Liver (tissue), 3 donors: ENCODE results near the gene FLYWCH2.

Experiments used
- CTCF ChIP-seq: fragments of 150-350 bp; IDR thresholded peaks from 2 replicates; pipeline ENCODE4 v1.5.1; 2017; ENCODE audit warnings: improper control_type of control experiment, low read depth, low read length; ENCODE audit not compliant: missing input control
- FOXA1 ChIP-seq: IDR thresholded peaks from 2 replicates; pipeline ENCODE4 v1.6.1; 2016; ENCODE audit warnings: antibody characterized with exemption
- GABPA ChIP-seq, 2 donors: IDR thresholded peaks in 1 of 2; conservative IDR thresholded peaks in 1 of 2; 2 replicates each; pipeline ENCODE4 v1.6.1; 2016; ENCODE audit warnings: antibody characterized with exemption in 2 of 2, mild to moderate bottlenecking in 1 of 2, moderate library complexity in 1 of 2
- MAX ChIP-seq: IDR thresholded peaks from 2 replicates; pipeline ENCODE4 v1.6.1; 2016; ENCODE audit warnings: antibody characterized with exemption
- NR2F2 ChIP-seq: IDR thresholded peaks from 2 replicates; pipeline ENCODE4 v1.6.1; 2016; ENCODE audit warnings: antibody characterized with exemption
- RAD21 ChIP-seq, 2 donors: IDR thresholded peaks; 2 replicates each; pipeline ENCODE4 v1.6.1; 2016; ENCODE audit warnings: antibody characterized with exemption in 2 of 2, mild to moderate bottlenecking in 2 of 2
- ZBTB33 ChIP-seq: IDR thresholded peaks from 2 replicates; pipeline ENCODE4 v1.6.1; 2016; ENCODE audit warnings: antibody characterized with exemption
- TF ChIP-seq, protein P1 (sequence below): IDR thresholded peaks from 2 replicates; pipeline ENCODE4 v1.6.1; 2016; ENCODE audit warnings: antibody characterized with exemption, mild to moderate bottlenecking
- TF ChIP-seq, protein P2 (sequence below): IDR thresholded peaks from 2 replicates; pipeline ENCODE4 v1.6.1; 2016; ENCODE audit warnings: antibody characterized with exemption
- donor health status: healthy.
- donor health status: healthy.

DNA sequence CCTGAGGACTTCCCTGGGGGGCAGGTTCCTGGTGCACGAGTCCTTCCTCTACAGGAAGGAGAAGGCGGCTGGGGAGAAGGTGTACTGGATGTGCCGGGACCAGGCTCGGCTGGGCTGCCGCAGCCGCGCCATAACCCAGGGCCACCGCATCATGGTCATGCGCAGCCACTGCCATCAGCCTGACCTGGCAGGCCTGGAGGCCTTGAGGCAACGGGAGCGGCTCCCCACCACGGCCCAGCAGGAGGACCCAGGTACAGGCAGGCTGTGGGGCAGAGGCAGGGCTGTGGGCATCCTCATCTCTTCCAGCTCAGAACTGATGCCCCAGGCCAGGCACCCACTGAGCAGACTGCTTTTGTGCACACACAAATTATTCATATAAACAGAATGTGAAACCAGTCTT, 55.2 kb downstream of the FLYWCH2 start:
- no peak for TF ChIP-seq MAX
- no peak for TF ChIP-seq CTCF
- no peak for TF ChIP-seq NR2F2
- TF ChIP-seq GABPA (IDR thresholded peaks at IDR 0.05 in 1 of 2, conservative IDR thresholded peaks at IDR 0.05 in 1 of 2), result no peak
- TF ChIP-seq, protein P1, sequence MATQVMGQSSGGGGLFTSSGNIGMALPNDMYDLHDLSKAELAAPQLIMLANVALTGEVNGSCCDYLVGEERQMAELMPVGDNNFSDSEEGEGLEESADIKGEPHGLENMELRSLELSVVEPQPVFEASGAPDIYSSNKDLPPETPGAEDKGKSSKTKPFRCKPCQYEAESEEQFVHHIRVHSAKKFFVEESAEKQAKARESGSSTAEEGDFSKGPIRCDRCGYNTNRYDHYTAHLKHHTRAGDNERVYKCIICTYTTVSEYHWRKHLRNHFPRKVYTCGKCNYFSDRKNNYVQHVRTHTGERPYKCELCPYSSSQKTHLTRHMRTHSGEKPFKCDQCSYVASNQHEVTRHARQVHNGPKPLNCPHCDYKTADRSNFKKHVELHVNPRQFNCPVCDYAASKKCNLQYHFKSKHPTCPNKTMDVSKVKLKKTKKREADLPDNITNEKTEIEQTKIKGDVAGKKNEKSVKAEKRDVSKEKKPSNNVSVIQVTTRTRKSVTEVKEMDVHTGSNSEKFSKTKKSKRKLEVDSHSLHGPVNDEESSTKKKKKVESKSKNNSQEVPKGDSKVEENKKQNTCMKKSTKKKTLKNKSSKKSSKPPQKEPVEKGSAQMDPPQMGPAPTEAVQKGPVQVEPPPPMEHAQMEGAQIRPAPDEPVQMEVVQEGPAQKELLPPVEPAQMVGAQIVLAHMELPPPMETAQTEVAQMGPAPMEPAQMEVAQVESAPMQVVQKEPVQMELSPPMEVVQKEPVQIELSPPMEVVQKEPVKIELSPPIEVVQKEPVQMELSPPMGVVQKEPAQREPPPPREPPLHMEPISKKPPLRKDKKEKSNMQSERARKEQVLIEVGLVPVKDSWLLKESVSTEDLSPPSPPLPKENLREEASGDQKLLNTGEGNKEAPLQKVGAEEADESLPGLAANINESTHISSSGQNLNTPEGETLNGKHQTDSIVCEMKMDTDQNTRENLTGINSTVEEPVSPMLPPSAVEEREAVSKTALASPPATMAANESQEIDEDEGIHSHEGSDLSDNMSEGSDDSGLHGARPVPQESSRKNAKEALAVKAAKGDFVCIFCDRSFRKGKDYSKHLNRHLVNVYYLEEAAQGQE, result no peak
- TF ChIP-seq, protein P2, sequence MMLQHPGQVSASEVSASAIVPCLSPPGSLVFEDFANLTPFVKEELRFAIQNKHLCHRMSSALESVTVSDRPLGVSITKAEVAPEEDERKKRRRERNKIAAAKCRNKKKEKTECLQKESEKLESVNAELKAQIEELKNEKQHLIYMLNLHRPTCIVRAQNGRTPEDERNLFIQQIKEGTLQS, result no peak
- TF ChIP-seq FOXA1, result no peak
- no peak for TF ChIP-seq ZBTB33
- no peak for TF ChIP-seq RAD21 (IDR thresholded peaks at IDR 0.05)
